H1 (cell line): ENCODE results near the gene TLCD3B. TPM values are rescaled to one million over a fixed set of nuclear protein-coding genes. Genes with fewer than 3 reads are reported as not detected.

Experiments
- CEBPB ChIP-seq: IDR thresholded peaks from 2 replicates; pipeline ENCODE4 v1.6.1; 2012; ENCODE audit warnings: low read depth, low read length
- CTBP2 ChIP-seq: IDR thresholded peaks from 2 replicates; pipeline ENCODE4 v1.7.0; 2011; ENCODE audit warnings: borderline replicate concordance, mild to moderate bottlenecking, moderate library complexity, mixed read lengths, low read length; ENCODE audit not compliant: insufficient read depth, insufficient read length
- EGR1 ChIP-seq: IDR thresholded peaks from 2 replicates; pipeline ENCODE4 v1.6.1; 2011; ENCODE audit warnings: low read depth, low read length, borderline replicate concordance
- HDAC6 ChIP-seq: IDR thresholded peaks from one replicate; pipeline ENCODE4 v1.7.1; 2012; ENCODE audit warnings: low read depth, mild to moderate bottlenecking, inconsistent platforms, low read length, moderate library complexity
- POU5F1 ChIP-seq: IDR thresholded peaks from 2 replicates; pipeline ENCODE4 v1.6.1; 2011; ENCODE audit warnings: low read depth, mild to moderate bottlenecking, low read length, moderate library complexity
- RXRA ChIP-seq: IDR thresholded peaks from 2 replicates; pipeline ENCODE4 v1.6.1; 2011; ENCODE audit warnings: low read depth, mild to moderate bottlenecking, low read length, moderate library complexity; ENCODE audit not compliant: insufficient read depth
- SIX5 ChIP-seq: IDR thresholded peaks from 2 replicates; pipeline ENCODE4 v1.6.1; 2011; ENCODE audit warnings: mild to moderate bottlenecking, low read depth, low read length
- TAF7 ChIP-seq: optimal IDR thresholded peaks from 2 replicates; pipeline ENCODE3; 2011; ENCODE audit warnings: low read depth, mild to moderate bottlenecking, inconsistent platforms, low read length, moderate library complexity, borderline replicate concordance
- TBP ChIP-seq: IDR thresholded peaks from 2 replicates; pipeline ENCODE4 v1.6.1; 2011; ENCODE audit warnings: low read depth, low read length, improper control_type of control experiment
- polyA plus RNA-seq, 7 experiments: library from polyadenylated mRNA; depleted of rRNA in 3 of 7; stranded (reverse) in 5 of 7; unstranded in 2 of 7; fragments of >200 nt in 5 of 7; fragments of 200-250 nt in 2 of 7; gene quantifications; 1 replicate in 5 of 7; 2 replicates in 1 of 7; 4 replicates in 1 of 7; pipeline versions ENCODE4 v1.2.1 to v1.2.3, GENCODE V29; 2011 to 2013; ENCODE audit warnings: missing spikeins in 2 of 7, mixed read lengths in 2 of 7
- total RNA-seq: library from RNA; stranded (reverse); fragmentation: NEBNext Ultra II Directional; extraction: Animal tissue kit (Norgen Biotek cat#: 25700); gene quantifications from 2 replicates; pipeline ENCODE4 v1.2.1, GENCODE V29; 2021
- TF ChIP-seq, protein P1 (sequence below): fragments of 300-600 bp; sonication (generic); IDR thresholded peaks from 2 replicates; pipeline ENCODE4 v1.7.1; 2012; ENCODE audit warnings: low read length, moderate library complexity, mild to moderate bottlenecking, inconsistent platforms; ENCODE audit not compliant: insufficient replicate concordance

The TLCD3B gene
- total and polyA plus RNA-seq, 2 of the 8 experiments (the other 6 are each of a cell fraction or from before 2014, with no cell fraction given): 15.2 to 26.9 TPM

DNA sequence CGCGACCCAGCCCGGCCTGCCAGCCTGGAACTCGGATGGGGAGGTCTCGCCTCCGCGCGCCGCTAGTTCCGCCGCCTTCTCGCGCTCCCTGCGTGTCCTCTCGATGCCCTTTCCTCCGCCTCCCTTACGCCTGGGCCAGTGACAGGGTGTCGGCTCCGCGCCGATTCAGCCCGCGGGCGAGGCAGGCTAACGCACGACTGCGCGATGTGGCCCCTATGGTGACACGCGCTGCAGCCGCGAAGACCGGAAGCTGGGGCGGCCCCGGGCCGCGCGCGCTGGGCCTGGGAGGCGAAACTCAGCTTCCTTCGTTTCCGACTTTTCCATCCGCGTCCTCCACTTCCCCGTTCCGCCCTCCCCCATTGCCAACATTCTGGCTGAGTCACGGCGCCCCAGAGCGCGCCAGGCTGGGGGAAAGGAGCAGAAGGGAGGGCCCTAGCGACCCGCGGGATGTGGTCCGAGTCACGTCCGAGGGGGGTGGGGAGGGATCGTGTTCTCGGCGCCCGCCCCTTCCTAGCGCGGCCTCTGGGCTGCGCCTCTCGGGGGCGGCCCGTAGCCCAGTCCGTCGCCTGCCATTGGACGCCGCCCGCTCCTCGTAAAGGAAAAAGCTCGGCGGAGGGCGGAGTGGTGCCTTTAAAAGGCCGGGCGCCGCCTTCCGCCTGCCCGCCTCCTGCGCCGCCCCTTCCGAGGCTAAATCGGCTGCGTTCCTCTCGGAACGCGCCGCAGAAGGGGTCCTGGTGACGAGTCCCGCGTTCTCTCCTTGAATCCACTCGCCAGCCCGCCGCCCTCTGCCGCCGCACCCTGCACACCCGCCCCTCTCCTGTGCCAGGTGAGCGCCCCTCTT is 34.3 kb upstream of the TLCD3B start, which contains the start of gene ALDOA (continued):
- TF ChIP-seq CTBP2 (no peak), CEBPB (no peak), EGR1 (peak; percentile 6; the same call in 1 of the 2 replicates), HDAC6 (no peak), TBP (peak; percentile 96), POU5F1 (no peak), SIX5 (no peak), TAF7 (peak; percentile 79), RXRA (no peak)
- TF ChIP-seq, protein P1, sequence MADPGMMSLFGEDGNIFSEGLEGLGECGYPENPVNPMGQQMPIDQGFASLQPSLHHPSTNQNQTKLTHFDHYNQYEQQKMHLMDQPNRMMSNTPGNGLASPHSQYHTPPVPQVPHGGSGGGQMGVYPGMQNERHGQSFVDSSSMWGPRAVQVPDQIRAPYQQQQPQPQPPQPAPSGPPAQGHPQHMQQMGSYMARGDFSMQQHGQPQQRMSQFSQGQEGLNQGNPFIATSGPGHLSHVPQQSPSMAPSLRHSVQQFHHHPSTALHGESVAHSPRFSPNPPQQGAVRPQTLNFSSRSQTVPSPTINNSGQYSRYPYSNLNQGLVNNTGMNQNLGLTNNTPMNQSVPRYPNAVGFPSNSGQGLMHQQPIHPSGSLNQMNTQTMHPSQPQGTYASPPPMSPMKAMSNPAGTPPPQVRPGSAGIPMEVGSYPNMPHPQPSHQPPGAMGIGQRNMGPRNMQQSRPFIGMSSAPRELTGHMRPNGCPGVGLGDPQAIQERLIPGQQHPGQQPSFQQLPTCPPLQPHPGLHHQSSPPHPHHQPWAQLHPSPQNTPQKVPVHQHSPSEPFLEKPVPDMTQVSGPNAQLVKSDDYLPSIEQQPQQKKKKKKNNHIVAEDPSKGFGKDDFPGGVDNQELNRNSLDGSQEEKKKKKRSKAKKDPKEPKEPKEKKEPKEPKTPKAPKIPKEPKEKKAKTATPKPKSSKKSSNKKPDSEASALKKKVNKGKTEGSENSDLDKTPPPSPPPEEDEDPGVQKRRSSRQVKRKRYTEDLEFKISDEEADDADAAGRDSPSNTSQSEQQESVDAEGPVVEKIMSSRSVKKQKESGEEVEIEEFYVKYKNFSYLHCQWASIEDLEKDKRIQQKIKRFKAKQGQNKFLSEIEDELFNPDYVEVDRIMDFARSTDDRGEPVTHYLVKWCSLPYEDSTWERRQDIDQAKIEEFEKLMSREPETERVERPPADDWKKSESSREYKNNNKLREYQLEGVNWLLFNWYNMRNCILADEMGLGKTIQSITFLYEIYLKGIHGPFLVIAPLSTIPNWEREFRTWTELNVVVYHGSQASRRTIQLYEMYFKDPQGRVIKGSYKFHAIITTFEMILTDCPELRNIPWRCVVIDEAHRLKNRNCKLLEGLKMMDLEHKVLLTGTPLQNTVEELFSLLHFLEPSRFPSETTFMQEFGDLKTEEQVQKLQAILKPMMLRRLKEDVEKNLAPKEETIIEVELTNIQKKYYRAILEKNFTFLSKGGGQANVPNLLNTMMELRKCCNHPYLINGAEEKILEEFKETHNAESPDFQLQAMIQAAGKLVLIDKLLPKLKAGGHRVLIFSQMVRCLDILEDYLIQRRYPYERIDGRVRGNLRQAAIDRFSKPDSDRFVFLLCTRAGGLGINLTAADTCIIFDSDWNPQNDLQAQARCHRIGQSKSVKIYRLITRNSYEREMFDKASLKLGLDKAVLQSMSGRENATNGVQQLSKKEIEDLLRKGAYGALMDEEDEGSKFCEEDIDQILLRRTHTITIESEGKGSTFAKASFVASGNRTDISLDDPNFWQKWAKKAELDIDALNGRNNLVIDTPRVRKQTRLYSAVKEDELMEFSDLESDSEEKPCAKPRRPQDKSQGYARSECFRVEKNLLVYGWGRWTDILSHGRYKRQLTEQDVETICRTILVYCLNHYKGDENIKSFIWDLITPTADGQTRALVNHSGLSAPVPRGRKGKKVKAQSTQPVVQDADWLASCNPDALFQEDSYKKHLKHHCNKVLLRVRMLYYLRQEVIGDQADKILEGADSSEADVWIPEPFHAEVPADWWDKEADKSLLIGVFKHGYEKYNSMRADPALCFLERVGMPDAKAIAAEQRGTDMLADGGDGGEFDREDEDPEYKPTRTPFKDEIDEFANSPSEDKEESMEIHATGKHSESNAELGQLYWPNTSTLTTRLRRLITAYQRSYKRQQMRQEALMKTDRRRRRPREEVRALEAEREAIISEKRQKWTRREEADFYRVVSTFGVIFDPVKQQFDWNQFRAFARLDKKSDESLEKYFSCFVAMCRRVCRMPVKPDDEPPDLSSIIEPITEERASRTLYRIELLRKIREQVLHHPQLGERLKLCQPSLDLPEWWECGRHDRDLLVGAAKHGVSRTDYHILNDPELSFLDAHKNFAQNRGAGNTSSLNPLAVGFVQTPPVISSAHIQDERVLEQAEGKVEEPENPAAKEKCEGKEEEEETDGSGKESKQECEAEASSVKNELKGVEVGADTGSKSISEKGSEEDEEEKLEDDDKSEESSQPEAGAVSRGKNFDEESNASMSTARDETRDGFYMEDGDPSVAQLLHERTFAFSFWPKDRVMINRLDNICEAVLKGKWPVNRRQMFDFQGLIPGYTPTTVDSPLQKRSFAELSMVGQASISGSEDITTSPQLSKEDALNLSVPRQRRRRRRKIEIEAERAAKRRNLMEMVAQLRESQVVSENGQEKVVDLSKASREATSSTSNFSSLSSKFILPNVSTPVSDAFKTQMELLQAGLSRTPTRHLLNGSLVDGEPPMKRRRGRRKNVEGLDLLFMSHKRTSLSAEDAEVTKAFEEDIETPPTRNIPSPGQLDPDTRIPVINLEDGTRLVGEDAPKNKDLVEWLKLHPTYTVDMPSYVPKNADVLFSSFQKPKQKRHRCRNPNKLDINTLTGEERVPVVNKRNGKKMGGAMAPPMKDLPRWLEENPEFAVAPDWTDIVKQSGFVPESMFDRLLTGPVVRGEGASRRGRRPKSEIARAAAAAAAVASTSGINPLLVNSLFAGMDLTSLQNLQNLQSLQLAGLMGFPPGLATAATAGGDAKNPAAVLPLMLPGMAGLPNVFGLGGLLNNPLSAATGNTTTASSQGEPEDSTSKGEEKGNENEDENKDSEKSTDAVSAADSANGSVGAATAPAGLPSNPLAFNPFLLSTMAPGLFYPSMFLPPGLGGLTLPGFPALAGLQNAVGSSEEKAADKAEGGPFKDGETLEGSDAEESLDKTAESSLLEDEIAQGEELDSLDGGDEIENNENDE: no peak
